ENCODE results near the gene PARVB.

The PARVB gene

GRCh38 chr22:43996170-43996980 lies 27.7 kb upstream of the PARVB start:
- no peak for TF ChIP-seq CTCF (IDR thresholded peaks at IDR 0.05; ENCODE audit: insufficient read depth, missing control alignments)
- FAIRE-seq (no peak), DNase-seq (ENCODE audit: insufficient read length, low spot score) (no peak)

- peak; percentile 58 for DNase-seq (ENCODE audit: insufficient read length, low spot score)
- no peak for TF ChIP-seq CTCF (IDR thresholded peaks at IDR 0.05; ENCODE audit: insufficient read depth, missing control alignments)
- no peak for FAIRE-seq
Measured at GRCh38 chr22:43996981-43997265, 27.2 kb upstream of the PARVB start.

- no peak for FAIRE-seq
- TF ChIP-seq CTCF (IDR thresholded peaks at IDR 0.05; ENCODE audit: insufficient read depth, missing control alignments): no peak
Measured at GRCh38 chr22:43998679-43999264, 25.3 kb upstream of the PARVB start.

GRCh38 chr22:43999378-43999777 lies 24.7 kb upstream of the PARVB start:
- FAIRE-seq: no peak
- no peak for DNase-seq (ENCODE audit: insufficient read length, low spot score)
- TF ChIP-seq CTCF (IDR thresholded peaks at IDR 0.05; ENCODE audit: insufficient read depth, missing control alignments): no peak

More at GRCh38 chr22:43998679-43999264, 25.3 kb upstream of the PARVB start:
- DNase-seq (ENCODE audit: insufficient read length, low spot score): no peak

- DNase-seq (ENCODE audit: insufficient read length, low spot score): no peak
- no peak for TF ChIP-seq CTCF (IDR thresholded peaks at IDR 0.05; ENCODE audit: insufficient read depth, missing control alignments)
- no peak for FAIRE-seq
Measured at GRCh38 chr22:44000123-44000522, 24.0 kb upstream of the PARVB start.

GRCh38 chr22:44001521-44001920 lies 22.6 kb upstream of the PARVB start:
- FAIRE-seq (no peak), DNase-seq (ENCODE audit: insufficient read length, low spot score) (no peak)
- no peak for TF ChIP-seq CTCF (IDR thresholded peaks at IDR 0.05; ENCODE audit: insufficient read depth, missing control alignments)

GRCh38 chr22:44002324-44002723 lies 21.8 kb upstream of the PARVB start:
- no peak for DNase-seq (ENCODE audit: insufficient read length, low spot score)
- FAIRE-seq: no peak
- TF ChIP-seq CTCF (IDR thresholded peaks at IDR 0.05; ENCODE audit: insufficient read depth, missing control alignments): no peak
